Measurements from ENCODE around the gene HOXD1.

GRCh38 chr2:176171351-176172006 lies 17.0 kb upstream of the HOXD1 start:
- TF ChIP-seq POLR2AphosphoS5 (IDR thresholded peaks at IDR 0.05; ENCODE audit: borderline replicate concordance, low read depth, low read length), result no peak
- TF ChIP-seq EZH2 (IDR thresholded peaks at IDR 0.05), result no peak
- TF ChIP-seq FOXP2 (optimal IDR thresholded peaks at IDR 0.05; ENCODE audit: control extremely low read depth, extremely low read length, insufficient read depth), result no peak

All from SK-N-MC (cell line).